ENCODE results near the gene MAPK12.
A peak's percentile ranks its signal among the peaks of the same experiment; 100 is the strongest.
"Not testable (repeated sequence)": the region's sequence is repeated elsewhere in the genome, so short reads cannot be mapped to it uniquely, and the experiment has no call there.

Gene MAPK12

GRCh38 chr22:50282361-50283155 is 21.1 kb upstream of the MAPK12 start:
- DNase-seq (ENCODE audit: low read depth in 3 of 3) = no peak

GRCh38 chr22:50281957-50282356 is 20.5 kb upstream of the MAPK12 start:
- no peak for DNase-seq (ENCODE audit: low read depth in 3 of 3)

- no peak for DNase-seq (ENCODE audit: low read depth in 3 of 3)
Observed at GRCh38 chr22:50281384-50281760, 19.9 kb upstream of the MAPK12 start.

- DNase-seq (ENCODE audit: low read depth in 3 of 3) = no peak
Observed at GRCh38 chr22:50280708-50281383, 19.4 kb upstream of the MAPK12 start.

GRCh38 chr22:50280022-50280707 is 18.7 kb upstream of the MAPK12 start:
- DNase-seq (ENCODE audit: low read depth in 3 of 3) = no peak

- DNase-seq (ENCODE audit: low read depth in 3 of 3) = no peak
Observed at GRCh38 chr22:50278956-50279619, 17.6 kb upstream of the MAPK12 start.

GRCh38 chr22:50278461-50278860 is 17.0 kb upstream of the MAPK12 start:
- no peak for DNase-seq (ENCODE audit: low read depth in 3 of 3)

- no peak for DNase-seq (ENCODE audit: low read depth in 3 of 3)
Observed at GRCh38 chr22:50277761-50278160, 16.3 kb upstream of the MAPK12 start.

- DNase-seq (ENCODE audit: low read depth in 3 of 3) = no peak
Observed at GRCh38 chr22:50276143-50276542, 14.7 kb upstream of the MAPK12 start.

- no peak for DNase-seq (ENCODE audit: low read depth in 3 of 3)
Observed at GRCh38 chr22:50275181-50276055, 13.9 kb upstream of the MAPK12 start.

- DNase-seq (ENCODE audit: low read depth in 3 of 3) = no peak
Observed at GRCh38 chr22:50274771-50275170, 13.3 kb upstream of the MAPK12 start.

GRCh38 chr22:50274311-50274710 is 12.8 kb upstream of the MAPK12 start:
- no peak for DNase-seq (ENCODE audit: low read depth in 3 of 3)

GRCh38 chr22:50273781-50274180 is 12.3 kb upstream of the MAPK12 start:
- not testable (repeated sequence) for DNase-seq (ENCODE audit: low read depth in 3 of 3)

GRCh38 chr22:50273352-50273751 is 11.9 kb upstream of the MAPK12 start:
- not testable (repeated sequence) for DNase-seq (ENCODE audit: low read depth in 3 of 3)

- no peak for DNase-seq (ENCODE audit: low read depth in 3 of 3)
Observed at GRCh38 chr22:50272044-50272802, 10.7 kb upstream of the MAPK12 start.

GRCh38 chr22:50271519-50271970 is 10.1 kb upstream of the MAPK12 start:
- DNase-seq (ENCODE audit: low read depth in 3 of 3) = peak in 2 of 3 experiments; percentile 44 to 47

- DNase-seq (ENCODE audit: low read depth in 3 of 3) = peak; percentile 34 to 48 (median 45)
Observed at GRCh38 chr22:50270666-50271394, 9.3 kb upstream of the MAPK12 start.

GRCh38 chr22:50269970-50270665 is 8.6 kb upstream of the MAPK12 start, which contains the start of gene MAPK11:
Gene MAPK11, minus strand, starts transcription at chr22:50270380. Its CDS starts 88 bp downstream, at chr22:50270292.
- DNase-seq (ENCODE audit: low read depth in 3 of 3) = peak; percentile 53 to 63 (median 57)

GRCh38 chr22:50269573-50269969 is 8.1 kb upstream of the MAPK12 start:
- DNase-seq (ENCODE audit: low read depth in 3 of 3) = no peak

Measured in stimulated activated CD4-positive, alpha-beta T cell treated with anti-CD3 and anti-CD28 coated beads, TNF-alpha, amount 100 ng/mL, for 4 hours (primary cell).